Stimulated activated CD4-positive, alpha-beta T cell treated with anti-CD3 and anti-CD28 coated beads, Interleukin-4, amount 100 ng/mL, for 48 hours (primary cell): Measurements from ENCODE around the gene LAMA4.

Experiments
- DNase-seq, 2 donors: peaks; one replicate each; pipeline ENCODE4 v3.0.0-alpha.2; 2020; ENCODE audit warnings: low read depth in 2 of 2

Gene LAMA4

GRCh38 chr6:112272799-112273198 lies 18.4 kb upstream of the LAMA4 start:
- no peak for DNase-seq

GRCh38 chr6:112270756-112271155 lies 16.4 kb upstream of the LAMA4 start:
- DNase-seq: no peak

- DNase-seq: no peak
Observed at GRCh38 chr6:112269979-112270566, 15.7 kb upstream of the LAMA4 start.

DNA sequence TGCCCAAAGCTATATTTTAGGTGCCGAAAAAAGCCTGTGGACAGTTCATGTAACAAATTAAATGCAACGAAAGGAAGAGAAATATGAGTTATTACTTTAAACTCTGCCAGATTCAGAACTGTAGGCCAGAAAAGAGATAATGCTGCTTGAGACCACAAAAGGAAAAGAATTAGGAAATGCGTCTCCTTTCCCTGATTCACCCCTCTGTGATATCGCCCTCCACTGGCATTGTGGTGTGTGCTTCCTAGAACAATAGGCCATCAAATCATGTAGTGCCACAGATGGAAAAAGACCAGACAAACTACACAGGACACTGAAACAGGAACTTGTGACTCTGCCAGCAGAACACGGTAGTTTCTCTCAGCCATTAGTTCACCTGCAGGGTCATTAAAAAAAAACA lies 14.7 kb upstream of the LAMA4 start:
- DNase-seq: no peak

DNA sequence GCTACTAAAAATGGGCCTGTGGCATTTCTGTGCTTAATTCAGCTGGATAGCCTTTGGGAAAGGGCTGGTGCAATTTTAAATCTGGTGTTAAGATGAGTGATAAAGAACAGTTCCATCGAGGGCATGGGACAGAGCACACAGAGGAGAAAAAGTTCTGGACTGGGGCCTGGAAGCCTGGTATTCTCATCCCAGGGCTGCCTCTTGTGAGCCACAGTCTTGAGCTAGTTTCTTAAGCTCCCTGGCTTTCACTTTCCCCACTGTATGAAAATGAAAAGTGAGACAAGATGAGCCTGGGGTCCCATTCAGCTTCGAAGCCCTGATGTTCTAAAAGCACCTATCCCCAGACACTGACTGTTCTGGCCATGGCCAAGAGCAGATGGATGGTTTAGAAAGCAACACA lies 14.3 kb upstream of the LAMA4 start:
- no peak for DNase-seq

DNA sequence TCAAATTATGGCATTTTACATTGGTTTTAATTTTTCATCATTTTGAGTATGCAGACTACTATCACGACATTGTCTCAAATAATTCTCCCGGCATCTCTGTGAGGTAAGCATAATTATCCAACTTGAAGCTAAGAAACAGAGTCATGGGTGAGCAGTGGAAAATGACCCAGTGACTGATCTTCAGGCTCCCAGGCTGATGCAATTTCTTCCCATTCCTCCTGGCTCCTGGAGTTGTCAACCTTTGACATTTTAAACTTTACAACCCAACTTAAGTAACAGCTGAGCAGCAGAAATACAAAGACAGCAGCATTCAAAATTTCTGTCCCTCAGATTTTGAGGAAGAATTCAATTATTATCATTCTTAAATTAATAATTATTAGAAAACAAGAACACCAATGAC lies 13.7 kb upstream of the LAMA4 start:
- DNase-seq: no peak

DNA sequence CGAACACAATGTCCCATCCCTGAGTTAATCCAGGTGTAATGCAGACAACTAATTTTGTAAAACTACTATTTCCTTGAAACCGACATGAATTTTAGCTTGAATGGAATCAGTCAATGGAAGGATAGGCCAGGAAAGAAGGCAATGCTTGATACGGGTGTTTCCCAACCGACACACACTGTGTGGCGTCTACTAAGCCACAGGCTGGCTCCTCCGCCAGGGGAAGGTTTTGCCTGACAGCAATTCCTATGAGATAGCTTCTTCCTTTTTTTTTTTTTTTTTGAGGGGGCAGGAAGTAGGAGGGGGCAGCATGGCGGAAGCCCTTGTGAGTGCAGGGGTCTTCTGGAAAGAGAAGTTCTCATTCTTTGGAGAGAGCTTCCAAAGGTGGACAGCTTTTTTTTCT lies 12.0 kb upstream of the LAMA4 start:
- no peak for DNase-seq

DNA sequence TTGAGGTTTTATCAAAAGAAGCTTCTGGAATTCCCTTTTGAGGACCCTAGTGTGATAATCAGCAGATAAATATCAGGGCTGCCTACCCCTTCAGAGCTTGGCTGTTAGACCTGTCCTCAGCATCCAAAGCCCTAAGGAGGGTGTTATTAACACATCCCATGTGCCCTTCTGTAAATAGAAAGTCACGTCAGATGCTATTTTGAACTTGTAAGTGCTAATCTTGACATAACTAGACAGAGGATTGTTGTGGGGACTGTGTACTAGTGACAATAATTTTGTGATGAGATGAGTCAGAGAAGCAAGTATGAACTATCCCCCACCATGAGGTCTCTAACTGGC lies 4.9 kb upstream of the LAMA4 start:
- DNase-seq: no peak

- no peak for DNase-seq
Observed at GRCh38 chr6:112258642-112259336, 4.4 kb upstream of the LAMA4 start.

DNA sequence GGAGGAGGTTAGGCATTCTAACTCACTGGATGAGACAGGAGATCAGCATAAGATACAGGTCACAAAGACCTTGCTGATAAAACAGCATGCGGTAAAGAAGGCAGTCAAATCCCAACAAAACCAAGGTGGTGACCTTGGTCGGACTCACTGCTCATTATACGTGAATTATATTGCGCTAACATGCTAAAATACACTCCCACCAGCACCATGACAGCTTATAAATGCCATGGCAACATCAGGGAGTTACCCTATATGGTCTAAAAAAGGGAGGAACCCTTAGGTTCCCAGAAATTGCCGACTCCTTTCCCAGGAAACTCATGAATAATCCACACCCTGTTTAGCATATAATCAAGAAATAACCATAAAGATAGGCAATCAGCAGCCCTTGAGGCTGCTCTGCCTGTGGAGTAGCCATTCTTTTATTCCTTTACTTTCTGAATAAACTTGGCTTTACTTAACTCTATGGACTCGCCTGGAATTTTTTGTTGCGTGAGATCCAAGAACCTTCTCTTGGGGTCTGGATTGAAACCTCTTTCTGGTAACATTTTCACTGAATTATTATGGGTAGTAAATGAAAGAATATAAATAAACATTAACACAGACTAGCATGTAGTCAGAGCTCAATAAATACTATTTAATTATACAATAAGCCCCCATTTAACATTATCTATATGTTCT lies 3.0 kb upstream of the LAMA4 start:
- no peak for DNase-seq

- no peak for DNase-seq
Observed at GRCh38 chr6:112254921-112255320, 554 bp upstream of the LAMA4 start.

GRCh38 chr6:112253498-112253840 lies 898 bp downstream of the LAMA4 start:
- no peak for DNase-seq

- no peak for DNase-seq
Observed at GRCh38 chr6:112252571-112253497, 1.5 kb downstream of the LAMA4 start.

- DNase-seq: no peak
Observed at GRCh38 chr6:112251171-112251875, 3.0 kb downstream of the LAMA4 start.

DNA sequence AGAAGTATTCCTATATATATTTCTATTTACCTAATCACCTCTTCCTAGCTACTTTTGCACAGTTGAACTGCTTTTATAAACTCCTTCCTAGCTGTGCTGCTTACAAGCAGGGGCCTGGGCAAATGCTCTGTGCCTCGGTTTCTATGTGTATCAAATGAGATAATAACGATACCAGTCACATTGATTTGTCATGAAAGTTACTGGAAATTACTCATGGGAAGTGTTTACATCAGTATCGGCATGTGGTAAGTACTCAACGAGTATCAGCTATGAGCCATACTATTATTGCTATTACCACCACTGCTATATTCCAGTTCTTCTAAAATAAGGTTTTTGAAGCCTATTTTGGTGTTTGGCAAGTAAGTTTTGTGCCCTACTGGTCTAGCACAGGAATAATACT lies 4.9 kb downstream of the LAMA4 start:
- no peak for DNase-seq

DNA sequence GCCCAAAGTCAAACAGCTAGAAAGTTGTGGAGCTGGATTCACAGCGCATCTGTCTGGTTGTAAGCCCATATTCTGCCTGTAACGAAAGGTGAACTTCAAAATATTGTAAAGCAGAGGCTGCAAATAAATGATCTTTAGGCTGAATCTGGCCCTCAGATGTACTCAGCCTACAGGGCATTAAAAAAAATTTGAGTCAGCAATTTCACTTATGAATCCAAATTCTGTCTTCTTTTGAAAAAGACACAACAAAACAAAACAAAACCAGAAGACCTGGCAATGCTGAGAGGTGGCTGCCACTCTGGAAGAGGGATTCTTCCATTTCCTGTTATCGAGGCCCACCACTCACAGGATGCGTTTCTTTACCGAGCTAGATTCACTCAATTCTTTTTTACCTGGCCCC lies 7.1 kb downstream of the LAMA4 start:
- DNase-seq: no peak

DNA sequence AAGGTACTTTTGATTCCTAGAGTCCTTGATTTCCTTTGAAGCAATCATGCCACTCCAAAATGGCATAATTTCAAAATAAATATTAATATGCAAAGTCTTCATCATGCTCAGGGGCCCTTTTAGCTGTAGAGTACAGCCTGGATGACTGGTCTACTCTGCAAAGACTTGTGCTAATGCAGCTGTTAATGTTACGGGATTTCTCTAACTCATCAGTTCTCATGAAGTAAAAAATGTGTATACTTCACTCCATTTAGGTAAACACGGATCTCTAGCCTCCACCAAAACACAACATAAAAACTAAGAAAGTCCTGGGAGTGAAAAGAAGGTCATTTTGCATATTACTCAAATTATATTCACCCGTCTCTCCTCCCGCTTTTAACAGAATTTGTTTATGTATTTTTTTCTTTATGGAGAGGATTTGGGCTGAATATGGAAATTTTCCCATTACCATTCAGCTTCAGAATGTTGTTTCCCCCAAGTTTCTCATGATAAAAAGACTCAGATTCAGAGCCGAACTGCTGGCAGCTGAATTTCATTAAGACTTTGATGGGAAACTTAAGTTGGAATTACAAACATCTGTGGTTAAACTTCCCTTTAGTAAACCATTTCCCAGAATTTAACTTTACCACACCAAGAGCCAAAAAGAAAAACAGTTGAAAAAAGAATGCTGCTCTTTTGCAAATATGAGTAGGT lies 8.7 kb downstream of the LAMA4 start:
- DNase-seq: no peak

DNA sequence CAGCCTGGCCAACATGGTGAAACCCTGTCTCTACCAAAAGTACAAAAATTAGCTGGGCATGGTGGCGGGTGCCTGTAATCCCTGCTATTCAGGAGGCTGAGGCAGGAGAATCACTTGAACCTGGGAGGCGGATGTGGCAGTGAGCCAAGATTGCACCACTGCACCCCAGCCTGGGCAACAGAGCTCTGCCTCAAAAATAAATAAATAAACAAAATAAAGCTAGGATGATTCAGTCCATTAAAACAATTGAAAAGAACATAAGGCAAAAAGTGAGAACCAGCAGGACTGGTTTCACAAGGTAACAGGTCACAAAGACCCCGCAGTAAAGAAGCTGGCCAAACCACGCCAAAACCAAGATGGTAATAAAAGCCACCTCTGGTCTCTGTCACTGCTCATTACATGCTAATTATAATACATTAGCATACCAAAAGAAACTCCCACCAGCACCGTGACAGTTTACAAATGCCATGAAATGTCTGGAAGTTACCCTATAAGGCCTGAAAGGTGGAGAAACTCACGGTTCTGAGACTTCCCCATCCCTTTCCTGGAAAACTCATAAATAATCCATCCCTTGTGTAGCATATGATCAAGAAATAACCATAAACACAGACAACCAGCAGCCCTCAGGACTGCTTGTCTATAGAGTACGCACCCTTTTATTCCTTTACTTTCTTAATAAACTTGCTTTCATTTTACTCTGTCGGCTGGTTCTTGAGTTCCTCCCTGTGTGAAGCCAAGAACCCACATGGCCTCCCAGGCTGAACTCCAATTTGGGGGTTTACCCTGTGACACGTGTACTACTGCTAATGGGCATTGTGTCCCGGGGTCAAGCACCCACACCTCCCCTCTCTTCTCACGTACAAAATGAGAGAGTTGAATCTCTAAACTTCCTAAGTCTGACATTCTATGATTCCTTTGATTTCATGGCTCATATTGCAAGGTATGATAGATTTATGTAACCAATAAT lies 10.2 kb downstream of the LAMA4 start:
- no peak for DNase-seq

DNA sequence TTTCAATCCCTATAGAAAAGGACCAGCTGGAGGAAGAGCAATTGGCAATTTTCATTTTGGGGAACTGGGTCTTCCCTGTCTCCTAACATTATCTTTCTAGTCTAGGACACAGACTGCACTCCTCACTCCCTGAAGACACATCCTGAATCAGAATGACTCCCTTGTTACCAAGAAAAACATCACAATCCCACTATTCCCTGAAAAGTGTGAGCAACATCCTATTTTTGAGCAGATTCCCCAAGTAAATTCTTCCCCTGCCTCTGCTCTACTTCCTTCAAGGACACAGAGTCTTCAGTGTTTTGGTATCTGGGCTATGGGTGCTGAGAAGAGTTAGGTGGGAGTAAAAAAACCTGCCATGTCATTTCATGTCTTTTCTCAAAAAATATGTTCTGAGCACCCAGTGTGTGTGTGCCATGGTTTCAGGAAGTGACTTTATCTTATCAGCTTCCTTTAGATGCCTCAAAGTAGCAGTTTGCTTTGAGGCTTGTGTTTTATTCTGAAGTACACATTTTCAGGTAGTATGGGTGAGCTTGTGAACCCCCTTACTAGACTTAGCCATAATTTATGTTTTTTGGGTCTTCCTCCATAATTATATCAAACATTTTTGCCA lies 12.4 kb downstream of the LAMA4 start:
- no peak for DNase-seq

DNA sequence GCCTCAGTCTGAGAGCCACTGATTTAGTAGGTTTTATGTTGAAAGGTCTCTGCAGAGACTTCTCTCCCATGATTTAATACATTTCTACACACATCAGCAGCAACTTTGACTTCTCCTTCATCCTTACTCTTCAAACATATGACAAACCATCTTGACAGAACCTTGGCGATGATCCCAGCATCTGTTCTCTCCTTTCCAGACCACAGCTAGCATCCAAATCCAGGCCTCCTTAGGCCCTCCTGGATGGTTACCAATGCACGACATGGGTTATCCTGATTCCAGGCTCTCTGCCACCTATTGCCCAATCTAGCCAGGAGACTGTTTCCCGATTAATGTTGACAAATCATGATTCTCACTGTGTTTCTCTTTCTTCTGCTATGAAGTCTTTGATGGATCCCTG lies 16.8 kb downstream of the LAMA4 start:
- no peak for DNase-seq
